HepG2 (cell line): ENCODE data around the gene POFUT2. TPM values are rescaled to one million over a fixed set of nuclear protein-coding genes. Genes with fewer than 3 reads are reported as not detected.
A peak's percentile ranks its signal among the peaks of the same experiment; 100 is the strongest.

ENCODE experiments used
- ATAC-seq: fragments of 200-7000 bp; cut with Tn5 transposase; 3 replicates; pipeline ENCODE4 v1.9.1; 2020; ENCODE audit warnings: mild to moderate bottlenecking, moderate library complexity
- BruUV-seq: library from RNA; stranded (reverse); fragments of 400-500 nt; replicated peaks from 2 replicates; lab custom pipeline; 2021; lab: Mats Ljungman, UMichigan
- CTCF ChIA-PET: fragments of 300-600 bp; formaldehyde crosslinking; extraction: SDS; loops from one replicate; lab custom pipeline; 2021; ENCODE audit warnings: low total read pairs, inconsistent platforms, low intra/inter-chr PET ratio; lab: Yijun Ruan, JAX
- POLR2A ChIA-PET: fragments of 350-600 bp; sonication (Branson Sonifier 250); formaldehyde crosslinking; loops from one replicate; lab custom pipeline; 2020; ENCODE audit warnings: antibody characterized with exemption, inconsistent platforms; lab: Yijun Ruan, JAX
- DNase-seq: peaks from one replicate; pipeline ENCODE4 v3.0.0-alpha.2; 2015; ENCODE audit warnings: low spot score
- FAIRE-seq: peaks from 3 replicates; lab custom pipeline; 2011; peaks lifted over from hg19 to GRCh38; lab: Jason Lieb, UNC
- H2AFZ ChIP-seq: one replicate; pipeline ENCODE4 v1.6.1; 2011; ENCODE audit warnings: low read length, inconsistent platforms
- H3K27ac ChIP-seq: fragments of 300-600 bp; 3 replicates; pipeline ENCODE4 v1.8.0; 2011; ENCODE audit warnings: mixed run types, mild to moderate bottlenecking, mixed read lengths, low read length, inconsistent platforms; ENCODE audit not compliant: insufficient read depth; ENCODE audit errors: extremely low read length
- H3K27me3 ChIP-seq, 2 experiments: fragments of 200-600 bp in 1 of 2; 2 replicates in 1 of 2; 3 replicates in 1 of 2; pipeline versions ENCODE4 v1.6.0 to v1.8.0; 2011; ENCODE audit warnings: low read length in 2 of 2, mild to moderate bottlenecking in 2 of 2, moderate library complexity in 2 of 2, inconsistent platforms in 1 of 2; ENCODE audit not compliant: insufficient read depth in 2 of 2, control insufficient read depth in 1 of 2
- H3K36me3 ChIP-seq, 2 experiments: fragments of 200-600 bp in 1 of 2; replicated peaks in 1 of 2; 2 replicates in 1 of 2; 3 replicates in 1 of 2; pipeline versions ENCODE4 v1.5.1 to v1.8.0; 2011; ENCODE audit warnings: low read length in 2 of 2, inconsistent platforms in 1 of 2; ENCODE audit not compliant: insufficient read depth in 2 of 2, control insufficient read depth in 1 of 2
- H3K4me1 ChIP-seq: 2 replicates; pipeline ENCODE4 v1.5.1; 2012; ENCODE audit warnings: low read length, inconsistent platforms; ENCODE audit not compliant: insufficient read depth
- H3K4me2 ChIP-seq: 2 replicates; pipeline ENCODE4 v1.6.0; 2011; ENCODE audit warnings: low read depth, low read length, inconsistent platforms
- H3K4me3 ChIP-seq, 3 experiments: fragments of 200-600 bp in 1 of 3; sonication (generic), shearing (Covaris generic) in 1 of 3; replicated peaks in 1 of 3; 2 replicates each; pipeline ENCODE4 v1.5.1; 2011 to 2016; ENCODE audit warnings: low read length in 3 of 3, inconsistent platforms in 2 of 3, low read depth in 2 of 3, mild to moderate bottlenecking in 2 of 3, control low read depth in 1 of 3, mixed read lengths in 1 of 3; ENCODE audit not compliant: insufficient read depth in 1 of 3
- H3K79me2 ChIP-seq: one replicate; pipeline ENCODE4 v1.6.1; 2011; ENCODE audit warnings: low read length, inconsistent platforms; ENCODE audit not compliant: insufficient read depth
- H3K9ac ChIP-seq: 2 replicates; pipeline ENCODE4 v1.6.0; 2011; ENCODE audit warnings: mild to moderate bottlenecking, low read depth, low read length, inconsistent platforms; ENCODE audit not compliant: insufficient read depth
- H3K9me3 ChIP-seq: 2 replicates; pipeline ENCODE4 v1.5.1; 2012; ENCODE audit warnings: mild to moderate bottlenecking, low read length
- H4K20me1 ChIP-seq: 2 replicates; pipeline ENCODE4 v1.6.0; 2011; ENCODE audit warnings: inconsistent platforms, mild to moderate bottlenecking, low read length, moderate library complexity; ENCODE audit not compliant: insufficient read depth
- CENPBD1 ChIP-seq: sonication (generic); formaldehyde crosslinking; IDR thresholded peaks from 2 replicates; pipeline ENCODE4 v1.8.0; 2022; ENCODE audit warnings: missing genetic modification reagents, low read depth, mild to moderate bottlenecking, borderline replicate concordance
- FIP1L1 ChIP-seq: fragments of 200-400 bp; formaldehyde crosslinking; IDR thresholded peaks from 2 replicates; pipeline ENCODE4 v1.6.1; 2018; ENCODE audit warnings: low read depth, mild to moderate bottlenecking, low read length, moderate library complexity, borderline replicate concordance; ENCODE audit not compliant: insufficient read depth
- KLF9 ChIP-seq: IDR thresholded peaks from 2 replicates; pipeline ENCODE4 v1.6.1; 2016; ENCODE audit warnings: low read depth
- RBFOX2 ChIP-seq: fragments of 200-400 bp; formaldehyde crosslinking; IDR thresholded peaks from 2 replicates; pipeline ENCODE4 v1.6.1; 2017; ENCODE audit warnings: low read depth, mild to moderate bottlenecking, low read length
- ZBTB8A ChIP-seq: sonication (generic); formaldehyde crosslinking; IDR thresholded peaks from 2 replicates; pipeline ENCODE4 v1.4.0; 2020; ENCODE audit warnings: mild to moderate bottlenecking, low read depth, missing genetic modification reagents, borderline replicate concordance
- ZNF605 ChIP-seq: sonication (generic); formaldehyde crosslinking; IDR thresholded peaks from 2 replicates; pipeline ENCODE4 v1.8.0; 2022; ENCODE audit warnings: mild to moderate bottlenecking, missing genetic modification reagents
- ZNF660 ChIP-seq: sonication (generic); formaldehyde crosslinking; IDR thresholded peaks from 2 replicates; pipeline ENCODE4 v1.5.1; 2020; ENCODE audit warnings: mild to moderate bottlenecking, low read depth, missing genetic modification reagents, borderline replicate concordance
- ZNF670 ChIP-seq: sonication (generic); formaldehyde crosslinking; IDR thresholded peaks from 2 replicates; pipeline ENCODE4 v1.8.0; 2022; ENCODE audit warnings: mild to moderate bottlenecking, missing genetic modification reagents, borderline replicate concordance
- WGBS: methylation state at CpG from one replicate; pipeline ENCODE4 v1.1.6; 2017; ENCODE audit warnings: low lambda C conversion rate; 5-methylcytosine and 5-hydroxymethylcytosine counted together
- in situ Hi-C: cut with HindIII; loops from 2 replicates; pipeline ENCODE4 v1.10.0; 2017; ENCODE audit warnings: low pct_unique_long_range_greater_than_20kb; ENCODE audit not compliant: extremely low pct_ligation_motif_present
- intact Hi-C: fragments of 100-400 bp; cut with micrococcal nuclease; formaldehyde crosslinking; loops from one replicate; pipeline ENCODE4 v1.10.0; 2022; ENCODE audit not compliant: unreplicated experiment
- polyA plus RNA-seq, 8 experiments: library from polyadenylated mRNA; depleted of rRNA in 3 of 8; stranded (reverse) in 7 of 8; unstranded in 1 of 8; fragments of >200 nt; fragmentation: Illumina TruSeq in 4 of 8; extraction: Trizol in 4 of 8; gene quantifications; 2 replicates each; pipeline versions ENCODE4 v1.2.1 to v1.2.3, GENCODE V29; 2011 to 2016; ENCODE audit warnings: low read depth in 4 of 8, missing spikeins in 1 of 8, mixed read lengths in 1 of 8; ENCODE audit not compliant: insufficient read depth in 1 of 8
- total RNA-seq, 5 experiments: library from RNA; depleted of rRNA; stranded (reverse); fragments of >200 nt; fragmentation: Illumina TruSeq; extraction: Trizol; gene quantifications; 2 replicates each; pipeline ENCODE4 v1.2.3, GENCODE V29; 2016; ENCODE audit warnings: low read depth in 1 of 5

Gene POFUT2
- total and polyA plus RNA-seq, 2 of the 13 experiments (the other 11 are each of a cell fraction or from before 2014, with no cell fraction given) = 22.8 to 24.0 TPM

- POLR2A ChIA-PET = no interaction called here
Observed at GRCh38 chr21:45280969-45281368, 6.7 kb downstream of the POFUT2 start.

GRCh38 chr21:45280178-45280821, 7.4 kb downstream of the POFUT2 start:
- DNase-seq (no peak), ATAC-seq (no peak), FAIRE-seq (no peak)
- POLR2A ChIA-PET = no interaction called here
- WGBS = 97% methylated on average over 26 of the region's 28 CpGs
- no peak overlapping the region for H3K4me3 ChIP-seq
- intact Hi-C loops (no loop called here), in situ Hi-C loops (no loop called here)
- H3K36me3 ChIP-seq = peaks cover 29 to 78% of the 10 kb centered on the region in 2 experiments; a peak in 4 of 5 replicates
- no peak for TF ChIP-seq KLF9 (CRISPR knock-in tag)
- no peak for TF ChIP-seq ZNF605 (CRISPR knock-in tag)
- no peak for TF ChIP-seq ZNF660 (CRISPR knock-in tag)
- TF ChIP-seq RBFOX2 = 0 out of 2 replicates have a peak, but pooled peaks have one; percentile 22
- TF ChIP-seq FIP1L1 = no peak
- no peaks in the 10 kb centered on the region for H3K4me1 ChIP-seq
- no peak overlapping the region for H3K27ac ChIP-seq
- no peaks in the 10 kb centered on the region for H3K79me2 ChIP-seq
- H3K9me3 ChIP-seq = no peaks in the 10 kb centered on the region
- H4K20me1 ChIP-seq = no peaks in the 10 kb centered on the region
- no peak overlapping the region for H2AFZ ChIP-seq
- H3K4me2 ChIP-seq = no peak overlapping the region
- CTCF ChIA-PET = no interaction called here
- H3K9ac ChIP-seq = no peak overlapping the region
- no peaks in the 10 kb centered on the region for H3K27me3 ChIP-seq
- BruUV-seq = no TSS peak

More at GRCh38 chr21:45280969-45281368, 6.7 kb downstream of the POFUT2 start:
- peaks cover 5% of the 10 kb centered on the region for H3K79me2 ChIP-seq
- no peak overlapping the region for H3K4me2 ChIP-seq
- no peak for DNase-seq
- H3K27me3 ChIP-seq = no peaks in the 10 kb centered on the region
- intact Hi-C loops = no loop called here
- no peak overlapping the region for H2AFZ ChIP-seq
- no peak overlapping the region for H3K27ac ChIP-seq
- TF ChIP-seq ZBTB8A (CRISPR knock-in tag) (no peak), ZNF670 (no peak), CENPBD1 (CRISPR knock-in tag) (no peak)
- TF ChIP-seq, all 625 proteins: peak for 0
- BruUV-seq = no TSS peak
- ATAC-seq (no peak), FAIRE-seq (no peak)
- in situ Hi-C loops = no loop called here
- no peaks in the 10 kb centered on the region for H4K20me1 ChIP-seq
- WGBS = 96% methylated on average over 9 of the region's 9 CpGs
- no peak overlapping the region for H3K9ac ChIP-seq
- H3K9me3 ChIP-seq = no peaks in the 10 kb centered on the region
- peaks cover 33 to 79% of the 10 kb centered on the region in 2 experiments; a peak in 4 of 5 replicates for H3K36me3 ChIP-seq
- CTCF ChIA-PET = no interaction called here
- H3K4me1 ChIP-seq = no peaks in the 10 kb centered on the region
- H3K4me3 ChIP-seq = no peak overlapping the region
